Measurements from ENCODE around the gene DHCR24. TPM values are rescaled to one million over a fixed set of nuclear protein-coding genes. Genes with fewer than 3 reads are reported as not detected.

Gene DHCR24
- total RNA-seq, 6 experiments from 2014 or later: 39.3 to 88.4 (median 74.8) TPM

DNA sequence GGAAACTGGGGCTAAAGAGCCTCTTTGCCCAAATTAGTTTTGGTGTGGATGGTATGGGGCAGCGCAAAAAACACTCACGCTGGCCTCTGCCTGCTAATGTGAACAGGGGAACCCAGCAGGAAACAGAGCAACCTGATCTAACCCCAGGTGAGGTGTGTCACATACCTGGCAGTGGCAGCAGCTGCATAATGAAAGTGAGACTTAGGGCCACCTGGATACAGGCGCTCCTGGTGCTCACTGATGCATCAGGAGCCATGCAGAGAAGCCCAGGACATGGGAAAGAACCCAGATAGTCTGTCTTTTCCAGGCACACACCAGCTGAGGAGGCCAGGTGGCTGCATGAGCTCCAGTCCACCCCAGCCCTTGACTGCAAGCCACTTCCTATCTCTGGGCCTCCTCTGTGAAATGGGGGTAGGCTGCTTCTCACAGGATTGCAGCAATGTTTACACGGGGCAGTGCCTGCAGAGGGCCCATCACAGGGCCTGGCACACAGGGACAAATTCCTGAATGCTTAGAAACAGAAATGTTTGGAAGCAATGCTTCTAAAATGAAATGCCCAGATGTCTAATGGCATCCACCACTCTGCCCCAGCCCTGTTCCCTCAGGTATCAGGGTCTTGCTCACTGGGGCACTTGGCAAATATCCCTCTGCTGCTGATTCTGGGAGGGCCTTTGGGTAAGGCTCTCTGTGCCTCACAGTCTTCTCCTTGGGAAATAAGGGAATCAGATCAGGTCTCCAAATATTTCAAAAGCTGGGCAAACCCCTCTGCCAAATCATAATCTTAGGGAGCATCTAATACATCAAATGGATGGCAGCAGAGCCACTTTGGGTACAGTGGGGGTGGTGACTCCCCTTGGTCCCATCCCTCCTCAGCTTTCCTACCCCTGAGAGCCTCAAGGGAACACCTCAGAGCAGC, 19.9 kb downstream of the DHCR24 start:
- DNase-seq: no peak
- peaks cover 16% of the 10 kb centered on the region for H3K4me1 Mint-ChIP-seq (ENCODE audit: low read depth)
- TF ChIP-seq, protein P1, sequence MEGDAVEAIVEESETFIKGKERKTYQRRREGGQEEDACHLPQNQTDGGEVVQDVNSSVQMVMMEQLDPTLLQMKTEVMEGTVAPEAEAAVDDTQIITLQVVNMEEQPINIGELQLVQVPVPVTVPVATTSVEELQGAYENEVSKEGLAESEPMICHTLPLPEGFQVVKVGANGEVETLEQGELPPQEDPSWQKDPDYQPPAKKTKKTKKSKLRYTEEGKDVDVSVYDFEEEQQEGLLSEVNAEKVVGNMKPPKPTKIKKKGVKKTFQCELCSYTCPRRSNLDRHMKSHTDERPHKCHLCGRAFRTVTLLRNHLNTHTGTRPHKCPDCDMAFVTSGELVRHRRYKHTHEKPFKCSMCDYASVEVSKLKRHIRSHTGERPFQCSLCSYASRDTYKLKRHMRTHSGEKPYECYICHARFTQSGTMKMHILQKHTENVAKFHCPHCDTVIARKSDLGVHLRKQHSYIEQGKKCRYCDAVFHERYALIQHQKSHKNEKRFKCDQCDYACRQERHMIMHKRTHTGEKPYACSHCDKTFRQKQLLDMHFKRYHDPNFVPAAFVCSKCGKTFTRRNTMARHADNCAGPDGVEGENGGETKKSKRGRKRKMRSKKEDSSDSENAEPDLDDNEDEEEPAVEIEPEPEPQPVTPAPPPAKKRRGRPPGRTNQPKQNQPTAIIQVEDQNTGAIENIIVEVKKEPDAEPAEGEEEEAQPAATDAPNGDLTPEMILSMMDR (IDR thresholded peaks at IDR 0.05): no peak
- no peak overlapping the region for H3K27ac Mint-ChIP-seq
- H3K4me3 Mint-ChIP-seq: no peak overlapping the region
- H3K27me3 Mint-ChIP-seq (ENCODE audit: insufficient read depth): peaks cover 4% of the 10 kb centered on the region; the same call in 1 of the 2 replicates
- no peaks in the 10 kb centered on the region for H3K9me3 Mint-ChIP-seq
- peaks cover 20% of the 10 kb centered on the region for H3K36me3 Mint-ChIP-seq (ENCODE audit: low read depth)

DNA sequence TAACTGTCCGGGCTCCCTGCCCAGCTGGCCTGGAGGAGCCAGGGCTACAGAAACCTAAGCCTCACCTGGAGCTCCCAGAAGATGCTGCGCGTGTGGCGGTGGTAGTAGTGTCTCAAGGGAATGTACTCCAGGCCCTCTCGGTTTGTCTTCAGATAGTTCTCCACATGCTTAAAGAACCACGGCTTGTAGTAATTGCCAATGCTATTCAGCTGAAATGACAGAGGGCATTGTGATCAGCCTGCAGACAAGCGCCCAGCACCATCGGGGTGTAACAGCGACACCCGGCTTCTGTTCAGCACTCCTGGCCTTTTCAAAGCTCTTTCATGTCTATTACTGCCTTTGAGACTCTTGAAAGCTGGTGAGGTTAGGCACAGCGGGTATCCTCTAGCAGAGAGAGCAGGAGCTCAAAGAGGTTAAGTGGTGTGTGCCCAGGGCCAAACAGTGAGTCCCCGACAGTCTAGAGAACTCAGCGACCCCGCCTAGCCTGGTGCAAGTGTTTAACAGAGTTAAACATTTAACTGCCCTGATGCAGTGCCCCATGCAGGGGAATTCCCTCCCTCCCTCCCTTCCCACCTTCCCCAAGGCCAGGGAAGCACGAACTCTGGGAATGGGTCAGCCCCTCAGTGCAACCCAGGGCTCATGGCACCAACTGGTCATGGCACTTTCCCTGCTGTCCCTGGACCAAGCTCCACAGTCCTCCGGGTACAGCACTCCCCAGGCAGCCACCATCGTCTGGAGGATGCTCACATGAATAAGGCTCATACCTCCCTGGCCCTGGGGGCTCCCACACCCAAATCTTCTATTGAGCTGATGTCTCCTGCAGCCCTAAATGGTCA, 21.5 kb downstream of the DHCR24 start:
- H3K9me3 Mint-ChIP-seq: no peaks in the 10 kb centered on the region
- no peak for DNase-seq
- H3K4me3 Mint-ChIP-seq: no peak overlapping the region
- TF ChIP-seq, protein P1 (IDR thresholded peaks at IDR 0.05): no peak
- peaks cover 27% of the 10 kb centered on the region for H3K36me3 Mint-ChIP-seq (ENCODE audit: low read depth)
- peaks cover 32% of the 10 kb centered on the region for H3K4me1 Mint-ChIP-seq (ENCODE audit: low read depth)
- no peak overlapping the region for H3K27ac Mint-ChIP-seq
- H3K27me3 Mint-ChIP-seq (ENCODE audit: insufficient read depth): peaks cover 9% of the 10 kb centered on the region

DNA sequence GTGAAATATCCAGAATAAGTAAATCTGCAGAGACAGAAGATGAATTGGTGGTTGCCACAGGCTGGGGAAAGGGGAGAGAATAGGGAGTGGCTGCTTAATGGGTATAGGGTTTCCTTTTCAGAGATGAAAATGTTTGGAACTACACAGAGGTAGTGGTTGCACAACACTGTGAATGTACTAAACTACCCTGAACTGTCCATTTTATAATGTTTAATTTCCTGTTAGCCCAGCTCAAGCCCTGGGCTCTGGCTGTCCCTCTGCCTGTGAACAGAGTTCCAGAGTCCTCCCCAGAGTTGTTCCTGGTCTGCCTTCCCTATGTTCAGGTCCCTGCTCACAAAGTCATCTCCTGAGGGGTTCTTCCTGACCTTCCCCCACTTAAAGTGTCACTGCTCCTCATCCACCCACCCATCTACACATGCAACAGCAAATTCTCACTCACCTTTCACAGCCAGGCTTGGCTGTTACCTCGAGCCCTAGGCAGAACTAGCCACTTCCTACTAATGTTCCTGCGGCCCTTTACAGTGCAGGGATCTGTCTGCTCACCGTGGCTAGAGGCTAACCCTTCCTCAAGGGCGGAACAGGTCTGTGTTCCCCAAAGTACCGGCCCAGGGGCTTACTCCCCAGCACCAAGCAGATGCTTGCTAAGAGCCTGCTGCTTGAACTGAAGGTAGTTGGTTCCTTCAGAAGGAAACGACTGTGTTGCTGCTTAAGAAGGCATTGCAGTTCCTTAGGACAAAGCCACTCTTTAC, 22.4 kb downstream of the DHCR24 start:
- TF ChIP-seq, protein P1 (IDR thresholded peaks at IDR 0.05): no peak
- Mint-ChIP-seq H3K27me3 (ENCODE audit: insufficient read depth) (peaks cover 9% of the 10 kb centered on the region), H3K4me3 (no peak overlapping the region), H3K27ac (no peak overlapping the region), H3K4me1 (ENCODE audit: low read depth) (peaks cover 40% of the 10 kb centered on the region), H3K36me3 (ENCODE audit: low read depth) (peaks cover 35% of the 10 kb centered on the region), H3K9me3 (no peaks in the 10 kb centered on the region)
- no peak for DNase-seq

DNA sequence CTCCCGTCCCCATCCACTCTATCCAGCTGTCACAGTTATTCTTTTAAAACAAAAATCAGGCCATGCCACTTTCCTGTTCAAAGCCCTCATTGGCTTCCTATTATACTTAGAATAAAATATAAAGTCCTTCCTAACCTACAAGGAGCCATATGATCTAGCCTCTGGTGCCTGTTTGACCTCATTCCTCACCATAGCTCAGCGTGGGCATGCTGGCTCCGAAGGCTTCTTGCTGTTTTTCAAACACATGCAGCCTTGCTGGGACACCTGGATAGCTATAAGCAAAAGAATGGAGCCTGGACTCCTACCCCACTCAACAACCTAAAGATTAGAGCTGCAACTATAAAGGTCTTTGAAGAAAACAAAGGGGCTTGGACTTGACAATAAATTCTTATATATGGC, 23.7 kb downstream of the DHCR24 start:
- peaks cover 38% of the 10 kb centered on the region for H3K36me3 Mint-ChIP-seq (ENCODE audit: low read depth)
- peaks cover 53% of the 10 kb centered on the region for H3K4me1 Mint-ChIP-seq (ENCODE audit: low read depth)
- TF ChIP-seq, protein P1 (IDR thresholded peaks at IDR 0.05): no peak
- H3K27me3 Mint-ChIP-seq (ENCODE audit: insufficient read depth): peaks cover 9% of the 10 kb centered on the region
- no peaks in the 10 kb centered on the region for H3K9me3 Mint-ChIP-seq
- DNase-seq: no peak
- H3K27ac Mint-ChIP-seq: no peak overlapping the region
- H3K4me3 Mint-ChIP-seq: no peak overlapping the region

DNA sequence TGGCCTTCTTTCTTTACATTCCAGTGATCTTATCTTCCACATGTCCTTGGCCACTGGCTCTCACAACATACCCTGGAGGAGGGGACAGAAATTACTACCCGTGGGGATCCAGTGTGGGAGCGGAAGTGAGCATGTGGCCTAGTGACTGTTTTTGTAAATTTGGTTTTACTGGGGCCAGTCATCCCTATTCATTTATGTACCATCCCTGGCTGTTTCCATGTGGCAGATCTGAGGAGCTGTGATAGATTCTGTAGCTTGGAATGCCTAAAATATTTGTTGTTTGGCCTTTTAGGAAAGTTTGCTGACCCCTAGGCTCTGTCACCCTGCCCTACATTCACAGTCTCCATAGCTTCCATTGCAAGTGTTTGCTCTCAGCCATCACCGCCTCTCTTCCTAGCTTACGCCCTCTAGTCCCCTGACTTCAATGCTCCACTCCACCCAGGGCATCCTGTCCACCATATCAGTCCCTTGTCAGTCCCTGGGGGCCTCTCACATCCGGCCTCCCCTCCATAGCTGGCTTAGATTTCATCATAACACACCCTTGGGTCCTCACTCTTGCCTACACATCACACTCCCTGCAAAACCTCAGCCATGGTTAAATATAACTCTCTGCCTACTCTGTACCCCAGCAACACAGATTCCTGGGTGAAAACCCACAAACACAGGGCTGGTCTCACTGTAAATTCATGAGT, 25.8 kb downstream of the DHCR24 start:
- Mint-ChIP-seq H3K27me3 (ENCODE audit: insufficient read depth) (peaks cover 7% of the 10 kb centered on the region), H3K4me3 (peak overlapping the region; percentile 38), H3K9me3 (no peaks in the 10 kb centered on the region), H3K27ac (peak overlapping the region; percentile 85), H3K36me3 (ENCODE audit: low read depth) (peaks cover 39% of the 10 kb centered on the region), H3K4me1 (ENCODE audit: low read depth) (peaks cover 67% of the 10 kb centered on the region)
- peak; percentile 52 for DNase-seq
- TF ChIP-seq, protein P1 (IDR thresholded peaks at IDR 0.05): peak; percentile 31
